MCF 10A (cell line): Measurements from ENCODE around the gene OXT. TPM values are rescaled to one million over a fixed set of nuclear protein-coding genes. Genes with fewer than 3 reads are reported as not detected.
"Not testable (repeated sequence)": the region's sequence is repeated elsewhere in the genome, so short reads cannot be mapped to it uniquely, and the experiment has no call there.

ENCODE experiments used
- BruUV-seq: library from RNA; stranded (reverse); fragments of 400-500 nt; replicated peaks from 2 replicates; lab custom pipeline; 2021; lab: Mats Ljungman, UMichigan
- CTCF ChIA-PET: fragments of 300-600 bp; sonication (Branson Sonifier 250); formaldehyde crosslinking; extraction: SDS; loops from one replicate; lab custom pipeline; 2021; ENCODE audit warnings: antibody characterized with exemption, inconsistent platforms; lab: Yijun Ruan, JAX
- POLR2A ChIA-PET: fragments of 300-600, 350-650 bp; sonication (Branson Sonifier 250); formaldehyde crosslinking; extraction: SDS; loops from one replicate; lab custom pipeline; 2020; ENCODE audit warnings: antibody characterized with exemption, inconsistent platforms; lab: Yijun Ruan, JAX
- DNase-seq: peaks from one replicate; pipeline ENCODE4 v3.0.0-alpha.2; 2018; ENCODE audit not compliant: unreplicated experiment
- H3K27ac Mint-ChIP-seq: one replicate; pipeline ENCODE4 v1.8.0; 2022; ENCODE audit warnings: mild to moderate bottlenecking, low read depth, mixed read lengths; ENCODE audit not compliant: unreplicated experiment
- H3K27me3 Mint-ChIP-seq: one replicate; pipeline ENCODE4 v1.8.0; 2022; ENCODE audit warnings: mixed read lengths; ENCODE audit not compliant: insufficient read depth, unreplicated experiment
- H3K36me3 Mint-ChIP-seq: one replicate; pipeline ENCODE4 v1.8.0; 2022; ENCODE audit warnings: mild to moderate bottlenecking, moderate library complexity, mixed read lengths; ENCODE audit not compliant: insufficient read depth, unreplicated experiment
- H3K4me1 Mint-ChIP-seq: one replicate; pipeline ENCODE4 v1.8.0; 2022; ENCODE audit warnings: mixed read lengths; ENCODE audit not compliant: insufficient read depth, unreplicated experiment
- H3K4me3 Mint-ChIP-seq: one replicate; pipeline ENCODE4 v1.8.0; 2022; ENCODE audit warnings: mild to moderate bottlenecking, moderate library complexity, mixed read lengths; ENCODE audit not compliant: unreplicated experiment
- H3K9me3 Mint-ChIP-seq: one replicate; pipeline ENCODE4 v1.8.0; 2022; ENCODE audit warnings: mixed read lengths; ENCODE audit not compliant: unreplicated experiment
- intact Hi-C: fragments of 100-400 bp; cut with micrococcal nuclease; formaldehyde crosslinking; loops from 2 replicates; pipeline ENCODE4 v1.14.1; 2022
- total RNA-seq: library from RNA; stranded (reverse); gene quantifications from 2 replicates; pipeline ENCODE4 v1.2.3, GENCODE V29; 2022
- TF ChIP-seq, protein P1 (sequence below): fragments of 200-600 bp; IDR thresholded peaks from one replicate; pipeline ENCODE4 v1.8.0; 2022; ENCODE audit warnings: antibody characterized with exemption, mild to moderate bottlenecking; ENCODE audit not compliant: unreplicated experiment

The OXT gene
- total RNA-seq, 1 experiment from 2014 or later = not detected

DNA sequence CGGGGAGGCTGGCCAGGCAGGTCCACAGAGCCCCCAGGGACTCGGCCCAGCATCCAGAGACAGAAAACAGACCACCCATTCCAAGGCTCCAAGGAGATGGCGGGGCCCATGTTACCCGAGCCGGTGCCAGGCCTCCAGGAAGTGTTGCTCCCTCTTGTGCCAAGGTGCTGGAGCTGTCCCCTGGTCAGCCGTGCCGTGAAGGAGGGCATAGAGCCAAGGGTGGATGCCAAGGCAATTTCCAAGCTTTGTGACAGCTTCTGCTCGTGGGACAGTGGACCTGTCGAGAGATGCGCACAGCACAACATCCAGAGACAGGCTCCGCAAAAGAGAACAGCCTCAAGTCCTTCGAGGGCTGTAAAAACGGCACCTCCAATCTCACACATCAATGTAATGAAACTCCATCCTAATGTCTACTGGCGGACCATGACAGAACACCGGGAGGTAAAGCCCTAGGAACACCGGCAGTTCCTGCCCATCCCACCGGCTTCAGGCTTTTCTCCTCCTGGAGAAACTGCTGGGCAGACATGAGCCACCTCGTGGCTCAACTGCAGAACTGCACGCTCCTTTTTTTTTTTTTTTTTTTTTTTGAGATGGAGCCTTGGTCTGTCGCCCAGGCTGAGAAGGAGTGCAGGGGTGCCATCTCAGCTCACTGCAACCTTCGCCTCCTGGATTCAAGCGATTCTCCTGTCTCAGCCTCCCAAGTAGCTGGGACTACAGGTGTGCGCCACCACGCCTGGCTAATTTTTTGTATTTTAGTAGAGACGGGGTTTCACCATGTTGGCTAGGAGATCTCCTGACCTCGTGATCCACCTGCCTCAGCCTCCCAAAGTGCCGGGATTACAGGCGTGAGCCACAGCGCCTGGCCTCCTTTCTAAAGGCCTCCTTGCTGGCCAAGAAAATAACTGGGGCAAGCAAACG is 44.0 kb downstream of the OXT start:
- Mint-ChIP-seq H3K36me3 (peaks cover 27% of the 10 kb centered on the region), H3K9me3 (no peaks in the 10 kb centered on the region), H3K4me1 (peaks cover 8% of the 10 kb centered on the region), H3K27me3 (no peaks in the 10 kb centered on the region), H3K27ac (no peak overlapping the region), H3K4me3 (no peak overlapping the region)
- ChIA-PET POLR2A (interaction anchor here (0.7 to 1.8 kb wide), 2 partner anchors 10 to 44 kb away, joined by 4 to 5 read pairs; no protein-coding TSS in a partner anchor), CTCF (interaction anchor here (0.6 to 6.5 kb wide), 27 partner anchors 8 to 320 kb away, joined by 3 to 105 read pairs (median 4); no protein-coding TSS in a partner anchor)
- TF ChIP-seq, protein P1, sequence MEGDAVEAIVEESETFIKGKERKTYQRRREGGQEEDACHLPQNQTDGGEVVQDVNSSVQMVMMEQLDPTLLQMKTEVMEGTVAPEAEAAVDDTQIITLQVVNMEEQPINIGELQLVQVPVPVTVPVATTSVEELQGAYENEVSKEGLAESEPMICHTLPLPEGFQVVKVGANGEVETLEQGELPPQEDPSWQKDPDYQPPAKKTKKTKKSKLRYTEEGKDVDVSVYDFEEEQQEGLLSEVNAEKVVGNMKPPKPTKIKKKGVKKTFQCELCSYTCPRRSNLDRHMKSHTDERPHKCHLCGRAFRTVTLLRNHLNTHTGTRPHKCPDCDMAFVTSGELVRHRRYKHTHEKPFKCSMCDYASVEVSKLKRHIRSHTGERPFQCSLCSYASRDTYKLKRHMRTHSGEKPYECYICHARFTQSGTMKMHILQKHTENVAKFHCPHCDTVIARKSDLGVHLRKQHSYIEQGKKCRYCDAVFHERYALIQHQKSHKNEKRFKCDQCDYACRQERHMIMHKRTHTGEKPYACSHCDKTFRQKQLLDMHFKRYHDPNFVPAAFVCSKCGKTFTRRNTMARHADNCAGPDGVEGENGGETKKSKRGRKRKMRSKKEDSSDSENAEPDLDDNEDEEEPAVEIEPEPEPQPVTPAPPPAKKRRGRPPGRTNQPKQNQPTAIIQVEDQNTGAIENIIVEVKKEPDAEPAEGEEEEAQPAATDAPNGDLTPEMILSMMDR = peak; percentile 47
- peak; percentile 52 for DNase-seq
- intact Hi-C loops = loop anchor here (1.0 to 5.0 kb wide), 2 partner anchors 61 to 202 kb away; no protein-coding TSS in a partner anchor
- no TSS peak for BruUV-seq

- H3K27me3 Mint-ChIP-seq = no peaks in the 10 kb centered on the region
- H3K27ac Mint-ChIP-seq = no peak overlapping the region
- no peak overlapping the region for H3K4me3 Mint-ChIP-seq
- peaks cover 28% of the 10 kb centered on the region for H3K36me3 Mint-ChIP-seq
- BruUV-seq = no TSS peak
- peaks cover 8% of the 10 kb centered on the region for H3K4me1 Mint-ChIP-seq
- intact Hi-C loops = loop anchor here (5.0 kb wide), 1 partner anchor 201 kb away; no protein-coding TSS in a partner anchor
- H3K9me3 Mint-ChIP-seq = no peaks in the 10 kb centered on the region
- ChIA-PET POLR2A (no interaction called here), CTCF (interaction anchor here (0.7 to 6.5 kb wide), 21 partner anchors 11 to 653 kb away, joined by 3 to 105 read pairs (median 4); no protein-coding TSS in a partner anchor)
- no peak for DNase-seq
- TF ChIP-seq, protein P1 = no peak
Measured at GRCh38 chr20:3116341-3116740, 44.9 kb downstream of the OXT start.

- TF ChIP-seq, protein P1 = peak; percentile 70
- not testable (repeated sequence) for BruUV-seq, H3K4me1 Mint-ChIP-seq, H3K9me3 Mint-ChIP-seq, H3K4me3 Mint-ChIP-seq, H3K27me3 Mint-ChIP-seq
- CTCF ChIA-PET = interaction anchor here (0.6 to 6.5 kb wide), 32 partner anchors 9 to 1297 kb away, joined by 3 to 105 read pairs (median 4); no protein-coding TSS in a partner anchor
- peak; percentile 78 for DNase-seq
- peaks cover 39% of the 10 kb centered on the region for H3K36me3 Mint-ChIP-seq
- POLR2A ChIA-PET = interaction anchor here (0.9 to 1.2 kb wide), 8 partner anchors 11 to 194 kb away, joined by 3 to 5 read pairs (median 3); no protein-coding TSS in a partner anchor
- H3K27ac Mint-ChIP-seq = peak overlapping the region; percentile 12
- intact Hi-C loops = loop anchor here (2.0 to 5.0 kb wide), 2 partner anchors 57 to 199 kb away; no protein-coding TSS in a partner anchor
Measured at GRCh38 chr20:3117839-3118379, 46.5 kb downstream of the OXT start.
